ENCODE data around the gene SDS. TPM values are rescaled to one million over a fixed set of nuclear protein-coding genes. Genes with fewer than 3 reads are reported as not detected.

Gene SDS
- polyA plus RNA-seq, 10 donors, result 0.19 TPM; not detected in 9

- no peak for DNase-seq
Observed at GRCh38 chr12:113400362-113400761, 3.3 kb downstream of the SDS start.

- DNase-seq, result no peak
Observed at GRCh38 chr12:113399490-113399889, 4.2 kb downstream of the SDS start.

GRCh38 chr12:113398346-113399290 lies 5.1 kb downstream of the SDS start:
- no peak for DNase-seq

GRCh38 chr12:113397497-113398197 lies 6.0 kb downstream of the SDS start:
- no peak for DNase-seq

GRCh38 chr12:113396828-113397496 lies 6.7 kb downstream of the SDS start:
- DNase-seq, result no peak

DNA sequence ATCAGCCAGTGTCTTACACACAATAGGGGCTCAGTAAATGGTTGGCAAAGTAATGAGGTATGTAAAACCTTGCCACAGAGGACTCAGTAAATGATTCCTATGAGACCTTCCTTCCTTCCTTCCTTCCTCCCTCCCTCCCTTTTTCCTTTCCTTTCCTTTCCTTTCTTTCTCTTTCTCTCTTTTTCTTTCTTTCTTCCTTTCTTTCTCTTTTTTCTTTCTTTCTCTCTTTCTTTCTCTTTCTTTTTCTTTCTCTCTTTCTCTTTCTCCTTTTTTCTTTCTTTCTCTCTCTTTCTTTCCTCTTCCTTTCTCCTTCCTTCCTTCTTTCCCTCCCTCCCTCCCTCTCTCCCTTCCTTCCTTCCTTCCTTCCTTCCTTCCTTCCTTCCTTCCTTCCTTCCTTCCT lies 7.5 kb downstream of the SDS start:
- no peak for DNase-seq

DNA sequence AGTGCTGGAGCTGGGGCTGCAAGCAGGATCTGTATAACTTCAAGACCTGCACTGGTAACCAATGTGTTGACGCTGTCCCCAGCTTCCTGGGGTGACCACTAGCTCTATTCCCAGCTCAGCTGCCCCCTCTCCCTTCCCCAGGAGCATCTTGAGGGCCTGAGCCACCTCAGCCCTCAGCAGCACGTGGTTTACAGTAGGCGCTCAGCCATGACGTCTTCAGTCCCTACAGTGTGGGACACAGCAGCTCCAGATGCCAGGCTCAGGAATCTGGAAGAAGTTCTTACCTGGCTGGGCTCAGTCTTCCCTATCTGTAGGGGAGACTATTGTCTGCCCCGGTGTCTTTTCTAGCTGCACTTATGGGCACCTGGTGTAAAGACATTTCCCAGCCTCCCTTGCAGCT lies 8.6 kb downstream of the SDS start:
- no peak for DNase-seq

- DNase-seq, result no peak
Observed at GRCh38 chr12:113393749-113394148, 9.9 kb downstream of the SDS start.

- DNase-seq, result no peak
Observed at GRCh38 chr12:113392988-113393579, 10.6 kb downstream of the SDS start.

GRCh38 chr12:113392520-113392919 lies 11.2 kb downstream of the SDS start:
- DNase-seq, result no peak

- no peak for DNase-seq
Observed at GRCh38 chr12:113391650-113392337, 11.9 kb downstream of the SDS start.

DNA sequence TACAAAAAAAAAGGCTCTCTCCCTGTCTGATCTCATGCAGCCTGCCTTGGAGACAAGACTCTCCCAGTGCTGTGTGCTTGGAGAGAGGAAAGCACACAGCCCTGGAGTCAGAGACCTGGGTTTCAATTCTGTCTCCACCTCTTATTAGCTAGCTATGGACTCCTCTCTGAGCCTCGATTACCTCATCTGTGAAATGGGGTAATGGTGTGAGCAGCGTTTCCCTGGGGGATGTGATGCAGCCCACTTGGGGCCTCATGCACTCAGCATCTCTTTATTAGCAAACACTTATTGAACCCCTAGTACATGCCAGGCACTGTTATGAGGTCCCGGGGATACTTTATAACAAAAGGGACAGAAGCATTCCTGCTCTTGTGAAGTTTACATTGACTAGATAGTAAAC lies 12.5 kb downstream of the SDS start:
- DNase-seq, result no peak

DNA sequence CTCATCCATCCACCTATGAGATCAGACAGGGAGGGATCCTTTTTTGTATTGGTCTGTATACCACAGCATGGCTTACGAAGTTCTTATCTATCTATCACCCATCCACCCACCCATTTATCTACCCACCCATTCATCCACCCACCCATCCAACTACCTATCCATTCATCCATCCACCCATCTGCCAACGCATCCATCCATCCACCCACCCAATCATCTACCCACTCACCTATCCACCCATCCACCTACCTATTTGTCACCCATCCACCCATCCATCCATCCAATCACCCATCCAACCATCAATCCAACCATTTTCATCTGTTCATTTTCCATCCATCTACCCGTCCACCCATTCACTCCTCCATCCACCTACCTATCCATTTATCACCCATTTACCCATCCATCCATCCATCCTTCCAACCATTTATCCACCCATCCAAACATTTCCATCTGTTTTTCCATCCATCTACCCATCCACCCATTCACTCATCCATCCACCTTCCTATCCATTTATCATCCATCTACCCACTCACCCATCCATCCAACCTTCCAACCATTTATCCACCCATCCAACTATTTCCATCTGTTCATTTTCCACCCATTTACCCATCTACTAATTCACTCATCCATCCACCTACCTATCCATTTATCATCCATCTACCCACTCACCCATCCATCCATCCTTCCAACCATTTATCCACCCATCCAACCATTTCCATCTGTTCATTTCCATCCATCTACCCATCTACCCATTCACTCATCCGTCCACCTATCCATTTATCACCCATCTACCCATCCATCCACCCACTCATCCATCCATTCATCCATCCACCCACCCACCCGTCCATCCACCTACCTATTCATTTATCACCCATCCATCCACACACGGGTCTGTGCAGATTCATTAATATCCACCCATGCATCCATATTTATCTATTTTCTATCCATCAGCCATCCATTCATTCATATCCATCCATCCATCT lies 13.3 kb downstream of the SDS start:
- DNase-seq, result no peak

DNA sequence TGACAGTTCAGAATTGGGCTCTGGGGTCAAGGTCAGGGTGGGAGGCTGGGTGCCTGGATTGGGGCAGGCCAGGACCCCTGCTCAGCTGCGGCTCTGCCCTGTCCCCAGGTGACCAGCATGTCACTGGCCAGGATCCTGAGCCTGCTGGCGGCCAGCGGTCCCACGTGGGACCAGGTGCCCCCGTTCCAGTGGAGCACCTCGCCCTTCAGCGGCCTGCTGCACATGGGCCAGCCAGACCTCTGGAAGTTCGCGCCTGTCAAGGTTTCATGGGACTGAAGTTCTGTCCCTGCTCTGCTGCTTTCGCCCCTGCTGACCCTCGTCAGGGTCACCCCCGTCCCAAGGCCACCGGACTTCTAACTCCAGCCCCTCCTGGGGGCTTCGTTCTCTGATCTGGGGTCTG lies 15.3 kb downstream of the SDS start:
- DNase-seq, result no peak

- DNase-seq, result no peak
Observed at GRCh38 chr12:113387631-113388030, 16.1 kb downstream of the SDS start.

GRCh38 chr12:113386866-113387566 lies 16.7 kb downstream of the SDS start:
- DNase-seq, result no peak

DNA sequence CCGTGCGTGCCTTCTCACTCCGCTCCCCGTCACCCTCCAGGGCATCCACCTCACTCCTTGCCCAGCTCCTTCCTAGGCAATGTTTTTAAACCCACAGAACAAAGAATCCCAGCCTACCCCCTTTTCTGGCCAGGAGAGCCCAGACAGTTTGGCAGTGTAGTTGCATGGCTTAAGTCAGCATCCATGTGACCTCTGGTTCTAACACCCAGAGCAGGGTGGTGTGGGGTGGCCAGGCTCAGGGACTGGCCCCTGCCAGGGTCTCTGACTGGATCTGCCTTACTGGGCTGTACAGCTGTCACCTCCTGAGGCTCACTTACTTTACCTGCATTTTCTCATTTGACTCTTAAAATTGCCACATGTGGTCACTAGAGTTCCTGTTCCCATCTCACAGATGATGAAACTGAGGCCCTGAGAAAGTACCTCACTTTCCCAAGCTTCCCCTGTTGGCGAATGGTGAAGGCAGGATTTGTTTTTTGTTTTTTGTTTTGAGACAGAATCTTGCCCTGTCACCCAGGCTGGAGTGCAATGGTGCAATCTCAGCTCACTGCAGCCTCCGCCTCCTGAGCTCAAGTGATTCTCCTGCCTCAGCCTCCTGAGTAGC lies 18.3 kb downstream of the SDS start:
- no peak for DNase-seq

DNA sequence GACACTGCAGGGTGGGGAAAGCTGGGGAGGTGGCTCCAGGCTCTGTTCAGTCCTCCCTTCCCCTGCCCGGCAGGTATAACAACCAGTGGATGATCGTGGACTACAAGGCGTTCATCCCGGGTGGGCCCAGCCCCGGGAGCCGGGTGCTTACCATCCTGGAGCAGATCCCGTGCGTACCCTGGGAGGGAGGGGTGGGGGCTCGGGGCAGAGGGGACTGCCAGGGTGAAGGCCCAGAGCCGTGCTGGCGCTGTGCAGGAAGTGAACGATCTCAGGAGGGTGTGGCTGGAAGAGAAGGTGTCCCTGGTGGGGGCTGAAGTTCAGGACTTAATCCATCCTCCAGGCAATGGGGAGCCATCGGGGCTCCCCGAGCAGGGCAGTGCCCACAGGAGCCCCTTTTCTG lies 18.9 kb downstream of the SDS start:
- no peak for DNase-seq

DNA sequence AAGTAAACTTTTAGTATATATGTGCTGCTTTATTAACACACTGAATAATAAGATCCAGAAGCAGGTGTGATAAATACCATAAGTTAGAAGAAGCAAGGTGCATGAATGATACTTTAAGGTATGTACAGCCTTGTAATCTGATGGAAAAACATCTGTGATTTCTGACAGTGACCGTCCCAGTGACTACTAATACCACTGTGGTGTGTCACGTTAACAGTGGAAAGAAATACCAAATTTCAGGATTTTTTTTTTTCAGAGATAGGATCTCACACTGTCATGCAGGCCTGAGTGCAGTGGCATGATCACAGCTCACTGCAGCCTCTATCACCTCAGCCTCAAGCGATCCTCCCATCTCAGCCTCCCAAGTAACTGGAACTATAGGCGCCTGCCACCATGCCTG lies 21.5 kb downstream of the SDS start:
- no peak for DNase-seq

All from muscle of back (tissue), 11 donors.